Loucy (cell line): ENCODE measurements around the gene ZNF26.

Source experiments
- H2AFZ ChIP-seq: fragments of 200-600 bp; sonication (generic); 2 replicates; pipeline ENCODE4 v1.6.0; 2016; ENCODE audit warnings: antibody characterized with exemption, mild to moderate bottlenecking, low read length, moderate library complexity
- H3F3A ChIP-seq: fragments of 200-600 bp; 2 replicates; pipeline ENCODE4 v1.6.0; 2016; ENCODE audit warnings: antibody characterized with exemption, low read depth, mild to moderate bottlenecking
- H3K27me3 ChIP-seq: fragments of 200-600 bp; sonication (generic); 2 replicates; pipeline ENCODE4 v1.6.1; 2014; ENCODE audit warnings: low read length, mild to moderate bottlenecking; ENCODE audit not compliant: insufficient read depth, poor library complexity, severe bottlenecking
- H3K36me3 ChIP-seq: fragments of 200-600 bp; sonication (generic); 2 replicates; pipeline ENCODE4 v1.6.1; 2016; ENCODE audit warnings: low read length; ENCODE audit not compliant: insufficient read depth
- H3K4me1 ChIP-seq: fragments of 200-600 bp; sonication (generic); 2 replicates; pipeline ENCODE4 v1.5.1; 2014; ENCODE audit warnings: low read length, mild to moderate bottlenecking; ENCODE audit not compliant: insufficient read depth, poor library complexity, severe bottlenecking
- H3K4me2 ChIP-seq: fragments of 200-600 bp; sonication (generic); 2 replicates; pipeline ENCODE4 v1.6.0; 2014; ENCODE audit warnings: antibody characterized with exemption, low read length, low read depth, mild to moderate bottlenecking; ENCODE audit not compliant: poor library complexity, severe bottlenecking
- H3K4me3 ChIP-seq: fragments of 200-600 bp; sonication (generic); 2 replicates; pipeline ENCODE4 v1.5.1; 2014; ENCODE audit warnings: low read length, mild to moderate bottlenecking, mixed read lengths; ENCODE audit not compliant: poor library complexity, severe bottlenecking
- H3K79me2 ChIP-seq: fragments of 200-600 bp; sonication (generic); 2 replicates; pipeline ENCODE4 v1.6.1; 2014; ENCODE audit warnings: low read length; ENCODE audit not compliant: insufficient read depth
- H3K9ac ChIP-seq: fragments of 200-600 bp; sonication (generic); 2 replicates; pipeline ENCODE4 v1.6.0; 2014; ENCODE audit warnings: mild to moderate bottlenecking, low read depth, low read length, moderate library complexity; ENCODE audit not compliant: poor library complexity, severe bottlenecking
- H3K9me2 ChIP-seq: fragments of 200-600 bp; sonication (generic); replicated peaks from 2 replicates; pipeline ENCODE4 v1.6.1; 2016; ENCODE audit warnings: low read depth, low read length, mixed read lengths
- H3K9me3 ChIP-seq: fragments of 200-600 bp; sonication (generic); 2 replicates; pipeline ENCODE4 v1.6.1; 2014; ENCODE audit warnings: mild to moderate bottlenecking, antibody characterized with exemption, low read length, low read depth; ENCODE audit not compliant: insufficient read depth
- H4K20me1 ChIP-seq: fragments of 200-600 bp; sonication (generic); 2 replicates; pipeline ENCODE4 v1.6.0; 2014; ENCODE audit warnings: antibody characterized with exemption, low read length, mild to moderate bottlenecking; ENCODE audit not compliant: insufficient read depth, poor library complexity, severe bottlenecking
- EZH2phosphoT487 ChIP-seq: fragments of 200-600 bp; IDR thresholded peaks from 2 replicates; pipeline ENCODE4 v1.6.1; 2018; ENCODE audit warnings: antibody characterized with exemption, mild to moderate bottlenecking, moderate library complexity, borderline replicate concordance
- TF ChIP-seq, protein P1 (sequence below): fragments of 200-600 bp; sonication (generic); conservative IDR thresholded peaks from 2 replicates; pipeline ENCODE4 v1.5.1; 2014; ENCODE audit warnings: mild to moderate bottlenecking, antibody characterized with exemption, low read length

ZNF26 gene

DNA sequence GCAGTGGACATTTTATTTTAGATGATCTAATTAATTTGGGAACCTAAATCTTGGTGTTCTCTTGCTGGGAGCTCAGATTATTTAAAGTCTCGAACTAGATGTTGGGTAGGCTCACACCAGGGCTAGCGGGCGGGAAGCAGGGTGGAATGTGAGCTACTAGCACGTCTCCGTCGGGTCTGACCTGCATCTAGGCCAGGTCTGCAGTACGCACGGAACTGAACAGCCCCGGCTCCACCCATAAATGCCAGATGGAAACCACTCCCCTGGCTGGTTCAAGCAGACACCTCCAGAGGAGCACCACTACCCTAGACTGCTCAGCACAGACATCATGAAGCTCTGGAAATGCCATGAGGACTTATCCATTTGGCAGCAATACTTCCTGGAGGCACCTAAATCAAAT is 40.4 kb upstream of the ZNF26 start:
- Histone ChIP-seq H3K4me3 (no peak overlapping the region), H2AFZ (no peak overlapping the region), H3K79me2 (no peaks in the 10 kb centered on the region), H3K4me1 (no peaks in the 10 kb centered on the region), H3K4me2 (no peak overlapping the region), H4K20me1 (no peaks in the 10 kb centered on the region), H3K9me3 (peaks cover 36% of the 10 kb centered on the region; the same call in 1 of the 2 replicates), H3F3A (no peaks in the 10 kb centered on the region), H3K27me3 (no peaks in the 10 kb centered on the region), H3K9me2 (no peaks in the 10 kb centered on the region), H3K9ac (no peak overlapping the region), H3K36me3 (peaks cover 31% of the 10 kb centered on the region; the same call in 1 of the 2 replicates)
- TF ChIP-seq, protein P1, sequence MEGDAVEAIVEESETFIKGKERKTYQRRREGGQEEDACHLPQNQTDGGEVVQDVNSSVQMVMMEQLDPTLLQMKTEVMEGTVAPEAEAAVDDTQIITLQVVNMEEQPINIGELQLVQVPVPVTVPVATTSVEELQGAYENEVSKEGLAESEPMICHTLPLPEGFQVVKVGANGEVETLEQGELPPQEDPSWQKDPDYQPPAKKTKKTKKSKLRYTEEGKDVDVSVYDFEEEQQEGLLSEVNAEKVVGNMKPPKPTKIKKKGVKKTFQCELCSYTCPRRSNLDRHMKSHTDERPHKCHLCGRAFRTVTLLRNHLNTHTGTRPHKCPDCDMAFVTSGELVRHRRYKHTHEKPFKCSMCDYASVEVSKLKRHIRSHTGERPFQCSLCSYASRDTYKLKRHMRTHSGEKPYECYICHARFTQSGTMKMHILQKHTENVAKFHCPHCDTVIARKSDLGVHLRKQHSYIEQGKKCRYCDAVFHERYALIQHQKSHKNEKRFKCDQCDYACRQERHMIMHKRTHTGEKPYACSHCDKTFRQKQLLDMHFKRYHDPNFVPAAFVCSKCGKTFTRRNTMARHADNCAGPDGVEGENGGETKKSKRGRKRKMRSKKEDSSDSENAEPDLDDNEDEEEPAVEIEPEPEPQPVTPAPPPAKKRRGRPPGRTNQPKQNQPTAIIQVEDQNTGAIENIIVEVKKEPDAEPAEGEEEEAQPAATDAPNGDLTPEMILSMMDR: no peak
- no peak for TF ChIP-seq EZH2phosphoT487

DNA sequence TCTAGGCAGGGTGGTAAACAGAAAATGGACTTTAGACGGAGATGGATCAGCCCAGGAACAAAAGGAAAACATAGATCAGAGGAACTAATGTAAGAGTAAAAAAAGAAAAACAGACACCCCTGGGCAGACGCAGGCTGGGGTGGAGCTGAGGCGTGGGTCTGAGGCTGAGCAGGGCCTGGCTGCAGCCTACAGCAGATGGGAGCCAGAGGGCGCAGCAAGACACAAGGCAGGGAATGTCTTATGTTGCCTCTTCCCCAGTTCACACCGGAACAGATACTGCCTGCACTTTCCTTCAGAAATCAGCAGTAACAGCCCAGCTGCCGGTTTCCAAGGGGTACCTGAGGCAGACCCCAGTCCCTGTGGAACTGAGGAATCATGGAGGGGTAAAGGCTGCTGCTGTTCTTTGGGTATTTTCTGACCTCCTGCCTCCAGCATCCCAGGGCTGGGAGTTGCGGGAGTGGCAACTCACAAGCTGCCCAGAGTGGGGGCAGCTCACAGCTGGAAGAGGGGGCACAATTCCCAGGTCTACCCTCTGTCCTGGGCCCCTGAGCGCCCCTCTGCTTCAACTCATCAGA is 39.8 kb upstream of the ZNF26 start:
- H3K9me3 ChIP-seq: peaks cover 40% of the 10 kb centered on the region; the same call in 1 of the 2 replicates
- no peak overlapping the region for H3K4me2 ChIP-seq
- H3K79me2 ChIP-seq: no peaks in the 10 kb centered on the region
- H3F3A ChIP-seq: no peaks in the 10 kb centered on the region
- H3K9ac ChIP-seq: no peak overlapping the region
- no peaks in the 10 kb centered on the region for H3K27me3 ChIP-seq
- H4K20me1 ChIP-seq: no peaks in the 10 kb centered on the region
- H3K4me1 ChIP-seq: no peaks in the 10 kb centered on the region
- TF ChIP-seq EZH2phosphoT487: no peak
- TF ChIP-seq, protein P1: no peak
- H3K9me2 ChIP-seq: no peaks in the 10 kb centered on the region
- no peak overlapping the region for H3K4me3 ChIP-seq
- no peak overlapping the region for H2AFZ ChIP-seq
- peaks cover 31% of the 10 kb centered on the region; the same call in 1 of the 2 replicates for H3K36me3 ChIP-seq

DNA sequence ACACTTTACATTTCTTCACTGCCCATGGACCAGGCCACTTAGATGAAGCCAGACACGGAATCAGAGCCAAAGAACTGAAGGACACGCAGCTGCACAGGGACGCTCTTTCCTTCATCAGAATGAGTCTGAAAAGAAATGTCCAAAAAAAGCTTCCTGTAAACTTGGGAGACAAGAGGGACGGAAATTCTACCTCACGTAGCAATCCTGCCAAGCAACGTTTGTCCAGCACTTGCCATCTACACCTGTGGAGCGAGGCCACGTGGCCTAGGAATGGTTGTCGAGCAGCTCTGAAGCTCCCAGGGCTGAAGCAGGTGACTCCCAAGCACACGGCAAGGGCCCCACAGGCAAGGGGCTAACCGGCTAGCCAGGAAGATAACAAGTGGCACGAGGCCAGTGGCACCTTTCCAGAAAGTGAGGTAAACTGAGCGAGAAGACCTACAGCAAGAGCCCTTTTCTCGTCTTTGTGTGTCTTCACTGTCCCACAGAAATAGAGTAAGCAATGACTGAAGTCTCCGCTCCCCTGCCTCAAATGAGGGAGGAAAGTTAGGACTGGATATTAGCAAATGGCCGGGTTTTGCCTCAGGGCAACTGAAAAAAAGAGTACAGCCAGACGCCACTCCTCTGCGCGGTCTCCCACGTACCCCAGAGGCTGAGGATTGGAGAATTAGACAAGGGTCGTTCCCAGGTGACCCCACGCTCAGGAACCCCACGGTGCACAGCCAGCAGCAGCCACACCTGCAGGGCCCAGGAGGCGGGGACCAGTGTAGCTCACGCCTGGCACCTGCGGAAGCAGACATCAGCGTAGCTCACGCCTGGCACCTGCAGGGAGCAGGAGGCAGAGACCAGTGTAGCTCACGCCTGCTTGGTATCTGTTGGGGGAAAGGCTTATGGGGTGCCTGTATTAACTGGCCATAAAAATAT is 37.8 kb upstream of the ZNF26 start:
- peaks cover 15% of the 10 kb centered on the region; the same call in 1 of the 2 replicates for H3K36me3 ChIP-seq
- no peaks in the 10 kb centered on the region for H3F3A ChIP-seq
- no peaks in the 10 kb centered on the region for H3K27me3 ChIP-seq
- H2AFZ ChIP-seq: no peak overlapping the region
- H3K4me3 ChIP-seq: no peak overlapping the region
- peaks cover 4% of the 10 kb centered on the region; the same call in 1 of the 2 replicates for H3K79me2 ChIP-seq
- no peak overlapping the region for H3K4me2 ChIP-seq
- no peak overlapping the region for H3K9ac ChIP-seq
- H4K20me1 ChIP-seq: no peaks in the 10 kb centered on the region
- H3K9me3 ChIP-seq: peaks cover 30% of the 10 kb centered on the region; the same call in 1 of the 2 replicates
- no peaks in the 10 kb centered on the region for H3K4me1 ChIP-seq
- H3K9me2 ChIP-seq: no peaks in the 10 kb centered on the region
- TF ChIP-seq, protein P1: no peak
- TF ChIP-seq EZH2phosphoT487: no peak
